Activated CD4-positive, alpha-beta T cell treated with anti-CD3 and anti-CD28 coated beads, Interleukin-2, amount 50 U/mL, for 16 hours (primary cell): ENCODE data around the gene SYT15.
"Not testable (repeated sequence)": the region's sequence is repeated elsewhere in the genome, so short reads cannot be mapped to it uniquely, and the experiment has no call there.

ENCODE experiments used
- DNase-seq: peaks from one replicate; pipeline ENCODE4 v3.0.0-alpha.2; 2020

Gene SYT15

GRCh38 chr10:46578474-46579178 lies at the start of gene SYT15:
Gene SYT15, plus strand, starts transcription at chr10:46579128. Its CDS starts 41 bp downstream, at chr10:46579169.
- not testable (repeated sequence) for DNase-seq

GRCh38 chr10:46529742-46530141 lies 49.2 kb upstream of the SYT15 start:
- DNase-seq = not testable (repeated sequence)

DNA sequence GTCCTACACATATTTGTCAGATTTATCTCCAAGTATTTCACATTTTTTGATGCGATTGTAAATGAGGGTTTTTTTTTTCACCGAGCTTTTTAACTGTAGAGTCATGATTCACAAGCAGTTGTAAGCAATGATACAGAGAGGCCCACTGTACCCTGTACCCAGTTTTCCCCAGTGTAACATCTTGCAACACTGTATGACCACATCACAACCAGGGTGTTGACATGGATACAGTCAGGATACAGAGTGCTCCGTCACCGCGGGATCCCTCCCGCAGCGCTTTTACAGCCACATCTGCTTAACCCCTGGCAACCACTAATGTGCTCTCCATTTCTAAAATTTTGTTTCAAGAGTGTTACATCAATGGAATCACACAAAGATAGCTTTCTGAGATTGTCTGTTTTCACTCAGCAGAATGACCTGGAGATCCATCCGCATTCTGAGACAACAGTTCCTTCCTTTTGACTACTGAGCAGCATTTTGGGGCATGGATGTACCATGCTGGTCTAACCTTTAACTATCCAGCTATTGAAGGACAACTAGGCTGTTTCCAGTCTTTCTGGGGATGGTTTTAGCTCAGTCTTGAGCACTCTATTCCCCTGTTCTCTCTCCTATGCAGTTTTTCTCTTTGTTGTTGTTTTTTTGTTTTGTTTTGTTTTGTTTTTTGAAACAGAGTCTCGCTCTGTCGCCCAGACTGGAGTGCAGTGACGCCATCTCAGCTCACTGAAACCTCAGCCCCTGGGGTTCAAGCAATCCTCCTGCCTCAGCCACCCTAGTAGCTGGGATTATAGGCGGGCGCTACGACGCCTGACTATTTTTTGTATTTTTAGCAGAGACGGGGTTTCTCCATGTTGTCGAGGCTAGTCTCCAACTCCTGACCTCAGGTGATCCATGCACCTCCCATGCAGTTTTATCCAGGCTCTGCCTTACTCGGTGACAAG lies 48.4 kb upstream of the SYT15 start:
- no peak for DNase-seq

DNA sequence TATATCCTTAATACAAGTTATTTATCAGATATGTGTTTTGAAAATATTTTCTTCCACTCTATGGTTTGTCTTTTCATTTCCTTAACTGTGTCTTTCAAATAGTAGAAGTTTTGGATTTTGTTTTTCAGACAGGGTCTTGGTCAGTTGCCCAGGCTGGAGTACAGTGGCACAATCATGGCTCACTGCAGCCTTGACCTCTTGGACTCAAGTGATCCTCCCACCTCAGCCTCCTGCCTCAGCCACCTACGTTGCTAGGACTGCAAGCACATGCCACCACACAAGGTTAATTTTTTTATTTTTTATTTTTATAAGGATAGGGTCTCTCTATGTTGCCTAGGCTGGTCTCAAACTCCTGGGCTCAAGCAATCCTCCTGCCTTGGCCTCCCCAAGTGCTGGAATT lies 46.7 kb upstream of the SYT15 start:
- not testable (repeated sequence) for DNase-seq

GRCh38 chr10:46534828-46535524 lies 44.0 kb upstream of the SYT15 start:
- no peak for DNase-seq

GRCh38 chr10:46536171-46536570 lies 42.8 kb upstream of the SYT15 start:
- DNase-seq = no peak

- no peak for DNase-seq
These were observed 42.1 kb upstream of the SYT15 start for GRCh38 chr10:46536781-46537180.

DNA sequence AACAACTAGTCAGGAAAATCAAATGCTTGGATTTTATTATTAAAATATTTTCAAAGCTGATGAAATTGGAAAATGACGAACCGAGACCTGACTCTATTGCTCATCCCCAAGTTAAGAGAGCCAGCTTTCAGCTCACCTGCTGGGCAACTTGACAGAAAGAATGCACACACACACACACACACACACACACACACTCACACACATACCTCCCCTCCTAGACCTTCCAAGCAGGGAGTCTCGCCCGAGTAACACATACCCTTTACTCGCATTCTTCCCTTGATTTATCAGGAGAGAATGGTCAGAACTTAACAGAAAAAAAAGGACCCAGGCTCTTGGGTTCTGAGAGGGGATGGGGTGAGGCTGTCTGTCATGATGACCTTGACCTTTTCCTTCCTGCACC lies 41.6 kb upstream of the SYT15 start:
- DNase-seq = no peak

- DNase-seq = no peak
These were observed 40.8 kb upstream of the SYT15 start for GRCh38 chr10:46538155-46538554.

DNA sequence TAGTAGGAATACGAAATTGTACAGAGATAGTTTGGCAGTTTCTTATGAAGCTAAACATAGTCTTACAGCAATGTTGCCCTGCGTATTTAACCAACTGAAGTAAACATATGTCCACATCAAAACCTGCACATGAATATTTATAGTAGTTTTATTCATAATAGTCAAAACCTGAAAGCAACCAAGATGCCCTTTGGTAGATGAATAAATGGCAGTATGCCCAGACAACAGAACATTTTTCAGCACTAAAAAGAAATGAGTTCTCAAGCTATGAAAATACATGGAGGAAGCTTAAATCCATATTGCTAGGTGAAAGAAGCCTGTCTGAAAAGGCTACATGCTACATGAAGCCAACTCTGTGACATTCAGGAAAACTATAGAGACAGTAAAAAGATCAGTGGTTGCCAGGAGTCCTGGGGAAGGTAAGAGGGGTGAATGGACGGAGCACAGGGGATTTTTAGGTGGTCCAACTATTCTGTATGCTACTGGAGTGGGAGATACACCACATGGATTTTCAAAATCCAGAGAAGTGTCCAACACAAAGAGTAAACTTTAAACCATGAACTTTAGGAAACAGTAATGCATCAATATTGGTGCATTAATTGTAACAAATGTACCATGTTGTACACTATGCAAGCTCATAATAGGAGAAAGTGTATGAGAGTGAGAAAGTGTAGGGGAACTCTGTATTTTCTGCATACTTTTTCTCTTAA lies 40.1 kb upstream of the SYT15 start:
- no peak for DNase-seq

GRCh38 chr10:46539596-46540411 lies 39.1 kb upstream of the SYT15 start:
- DNase-seq = no peak

DNA sequence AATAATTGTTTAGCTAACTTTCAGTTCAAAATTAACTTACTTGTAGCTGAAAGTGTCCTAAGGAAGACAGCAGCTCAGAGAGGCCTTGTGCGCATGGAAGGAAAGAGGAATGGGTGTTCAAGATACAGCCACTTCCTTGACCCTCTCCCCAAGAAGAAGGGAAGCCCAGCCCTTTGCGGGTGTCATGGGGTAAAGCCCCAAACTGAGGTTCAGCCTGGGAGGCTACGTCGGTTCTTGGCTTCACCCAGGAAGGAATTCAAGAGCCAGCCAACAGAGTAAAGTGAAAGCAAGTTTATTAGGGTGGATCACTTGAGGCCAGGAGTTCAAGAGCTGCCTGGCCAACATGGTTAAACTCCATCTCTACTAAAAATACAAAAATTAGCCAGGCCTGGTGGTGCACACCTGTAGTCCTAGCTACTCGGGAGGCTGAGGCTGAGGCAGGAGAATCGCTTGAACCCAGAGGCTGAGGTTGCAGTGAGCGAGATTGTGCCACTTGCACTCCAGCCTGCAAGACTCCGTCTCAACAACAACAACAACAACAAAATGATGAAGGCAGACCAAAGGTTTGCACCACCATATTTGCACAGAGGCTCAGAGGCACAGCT lies 38.4 kb upstream of the SYT15 start:
- DNase-seq = no peak

DNA sequence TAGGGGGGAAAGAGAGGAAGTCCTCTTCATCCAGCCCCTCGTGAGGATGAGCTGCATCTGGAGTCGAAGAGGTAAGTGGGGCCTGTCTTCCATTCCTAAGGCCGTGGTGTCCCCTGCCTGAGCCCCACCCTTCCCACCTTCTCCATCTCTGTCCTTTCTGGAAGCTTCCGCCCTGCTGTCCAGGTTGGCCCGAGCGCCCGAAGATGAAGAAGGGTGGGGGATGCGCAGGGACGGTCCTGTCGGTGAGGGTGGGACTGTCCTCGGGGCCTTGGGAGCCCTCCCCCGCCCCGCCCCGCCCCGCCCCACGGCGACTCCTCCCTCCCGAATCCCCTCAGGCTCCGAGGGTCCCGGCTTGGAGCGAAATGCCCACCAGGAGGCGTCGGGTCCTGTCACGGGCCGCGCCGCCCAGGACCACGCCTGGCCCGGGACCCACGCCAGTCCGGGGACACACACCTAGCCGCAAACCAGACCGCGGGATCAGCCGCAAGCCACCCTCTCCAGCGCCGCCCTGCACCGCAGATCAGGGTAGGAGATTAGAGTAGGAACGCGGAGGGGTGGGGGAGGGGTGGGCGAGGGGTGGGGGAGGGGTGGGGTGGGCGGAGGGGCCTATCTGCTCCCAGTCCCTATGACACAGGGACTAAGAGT lies 37.8 kb upstream of the SYT15 start:
- DNase-seq = no peak

GRCh38 chr10:46541735-46542566 lies 37.0 kb upstream of the SYT15 start:
- no peak for DNase-seq

GRCh38 chr10:46542567-46543465 lies 36.1 kb upstream of the SYT15 start:
- DNase-seq = no peak

DNA sequence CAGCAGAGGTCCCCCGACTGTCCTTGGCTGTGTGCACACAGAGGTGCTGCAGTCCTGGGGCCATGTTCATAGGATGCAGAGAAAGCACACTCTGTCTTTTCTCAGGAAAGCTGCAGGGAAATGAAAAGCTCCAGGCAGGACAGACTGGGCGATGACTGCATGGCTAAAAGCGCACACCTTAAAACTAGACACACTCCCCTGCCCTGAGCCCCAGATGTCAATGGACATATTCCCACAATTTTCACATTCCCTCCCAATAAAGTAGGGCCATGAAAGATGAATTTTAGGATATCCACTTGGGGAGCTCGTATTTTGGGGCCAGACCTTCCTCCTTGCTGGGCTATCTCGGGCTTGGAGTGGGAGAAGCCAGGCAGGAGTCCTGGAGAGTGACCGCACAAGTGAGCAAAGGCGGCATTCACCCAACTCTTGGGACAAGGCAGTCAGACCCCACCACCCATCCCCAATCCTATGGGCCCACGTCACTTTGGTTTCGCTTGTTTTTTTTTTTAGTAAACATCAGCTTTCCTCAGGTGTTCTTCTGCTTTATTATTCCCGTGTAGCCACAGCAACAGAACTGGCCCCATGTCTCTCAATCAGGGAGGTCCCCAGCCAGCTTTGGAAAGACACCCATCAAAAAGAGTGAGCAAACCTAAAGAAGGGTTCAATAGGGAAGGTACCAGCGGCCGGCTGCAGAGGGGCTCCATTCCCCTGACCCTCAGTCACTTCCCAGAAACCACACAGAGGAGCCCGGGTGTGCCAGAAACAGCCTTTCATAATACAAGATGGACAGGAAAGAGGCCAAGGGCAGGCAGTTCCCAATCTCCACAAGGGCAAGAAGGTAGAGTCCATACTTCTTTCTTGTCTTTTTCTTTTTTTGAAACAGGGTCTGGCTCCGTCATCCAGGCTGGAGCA lies 35.2 kb upstream of the SYT15 start:
- DNase-seq = no peak

- DNase-seq = peak; percentile 33
These were observed 33.7 kb upstream of the SYT15 start for GRCh38 chr10:46544989-46545791.
